ENCODE data around the gene CTNNBIP1. TPM values are rescaled to one million over a fixed set of nuclear protein-coding genes. Genes with fewer than 3 reads are reported as not detected.
A peak's percentile ranks its signal among the peaks of the same experiment; 100 is the strongest.

Gene CTNNBIP1
- total RNA-seq, 1 donor from 2014 or later: 27.6 TPM

DNA sequence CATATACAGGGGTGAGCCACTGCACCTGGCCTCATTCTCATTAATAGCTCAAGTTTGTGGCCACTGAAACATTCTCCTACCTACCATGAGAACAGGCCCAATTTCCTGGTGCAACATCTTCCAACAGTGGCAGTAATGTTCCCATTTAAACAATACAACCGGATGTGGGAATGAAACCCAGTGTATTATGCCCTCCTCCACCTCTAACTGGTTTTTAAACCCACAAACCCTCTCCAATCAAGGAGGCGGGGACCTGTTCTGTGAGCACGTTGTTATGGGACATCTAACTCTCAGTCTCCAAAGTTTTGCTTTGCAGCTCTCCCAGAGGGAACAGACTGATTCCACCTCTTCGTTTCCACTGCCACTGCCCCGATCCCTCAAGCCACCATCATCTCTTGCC, 2.6 kb downstream of the CTNNBIP1 start:
- DNase-seq (ENCODE audit: low spot score): no peak
- intact Hi-C loops (cut with DNase I): no loop called here
- ATAC-seq: no peak

DNA sequence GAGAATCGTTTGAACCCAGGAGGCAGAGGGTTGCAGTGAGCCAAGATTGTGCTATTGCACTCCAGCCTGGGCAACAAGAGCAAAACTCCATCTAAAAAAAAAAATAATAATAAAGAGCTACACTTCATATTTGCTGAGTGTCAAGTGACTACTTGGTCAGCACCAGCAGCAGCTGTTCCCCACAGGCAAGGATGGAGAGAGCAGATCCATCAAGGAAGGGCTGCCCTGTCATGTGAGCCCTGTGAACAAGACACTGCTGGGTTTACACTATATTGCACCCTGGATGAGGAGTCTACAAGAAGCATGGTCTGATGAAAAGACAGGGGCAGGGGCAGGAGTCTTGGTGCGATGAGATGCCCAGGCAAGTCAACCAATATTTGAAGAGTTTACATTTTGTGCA, 3.6 kb downstream of the CTNNBIP1 start:
- ATAC-seq (no peak), DNase-seq (ENCODE audit: low spot score) (no peak)
- intact Hi-C loops (cut with DNase I): no loop called here

DNA sequence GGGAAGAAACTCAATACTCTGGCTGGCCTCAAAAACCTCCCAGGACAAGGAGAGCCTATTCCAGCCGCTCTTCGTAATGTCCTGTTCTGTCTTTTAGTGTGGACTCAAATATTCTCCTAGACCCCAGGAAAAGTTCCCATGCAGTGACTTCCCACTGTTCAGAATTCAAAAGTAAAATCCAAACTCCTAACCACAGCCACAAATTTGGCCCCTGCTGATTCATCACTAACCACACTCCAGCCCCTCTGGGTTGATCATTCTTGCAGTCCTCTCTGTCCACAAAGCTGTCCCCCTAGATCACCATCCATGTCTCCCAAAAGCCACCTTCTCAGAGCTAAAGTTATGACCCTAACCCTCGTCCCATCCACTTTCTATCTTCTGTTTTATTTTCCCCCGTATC, 5.1 kb downstream of the CTNNBIP1 start:
- intact Hi-C loops (cut with DNase I): no loop called here
- DNase-seq (ENCODE audit: low spot score) (no peak), ATAC-seq (no peak)

DNA sequence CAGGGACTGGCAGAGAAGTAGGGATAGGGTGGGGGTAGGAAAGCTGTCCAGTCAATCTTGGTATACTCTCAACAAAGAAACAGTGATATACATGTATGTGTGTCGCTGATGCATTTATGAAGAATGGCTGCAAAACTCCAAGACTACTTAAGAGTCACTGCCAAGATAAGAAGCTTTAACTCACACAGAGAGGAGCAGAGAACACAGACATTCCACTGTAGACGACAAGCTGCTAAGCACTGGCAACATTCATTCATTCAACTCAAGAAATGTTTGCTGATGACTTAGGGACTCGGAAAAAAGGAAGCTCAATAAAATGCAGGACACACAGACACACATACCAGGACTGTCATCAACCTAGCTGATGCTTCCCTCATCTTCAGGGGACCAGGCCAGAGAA, 5.5 kb downstream of the CTNNBIP1 start:
- ATAC-seq (no peak), DNase-seq (ENCODE audit: low spot score) (no peak)
- intact Hi-C loops (cut with DNase I): no loop called here

DNA sequence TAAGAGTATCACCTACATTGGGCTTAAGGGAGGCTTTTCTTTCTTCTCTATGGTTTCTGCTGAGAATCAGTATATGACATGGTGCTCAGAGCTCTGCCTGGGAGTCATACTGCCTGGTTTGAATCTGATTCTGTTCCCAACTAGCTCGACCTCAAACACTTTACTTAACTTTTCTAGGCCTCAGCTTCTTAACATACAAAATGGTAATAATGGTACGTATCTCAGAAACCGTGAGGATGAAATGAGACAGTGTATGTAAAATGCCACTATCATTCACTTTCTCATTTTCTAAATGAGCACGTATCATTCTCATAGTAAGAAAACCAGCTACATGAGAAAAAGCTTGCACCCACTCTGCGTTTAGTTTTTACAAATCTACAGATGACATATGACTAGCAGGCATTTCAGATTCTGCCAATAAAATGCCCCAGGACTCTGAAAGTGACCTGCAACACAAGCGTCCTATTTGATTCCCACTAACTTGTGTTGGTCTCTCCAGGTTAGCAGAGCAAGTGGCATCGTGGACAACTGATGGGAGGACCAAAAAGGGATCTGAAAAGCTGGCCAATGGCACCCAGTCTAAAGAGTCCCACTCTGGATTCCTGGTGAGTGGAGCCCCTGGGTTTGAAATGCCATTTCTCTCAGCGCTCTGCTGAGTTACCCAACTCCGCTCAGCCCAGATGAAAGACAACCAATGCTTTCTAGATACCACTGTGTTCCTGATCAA, 6.1 kb downstream of the CTNNBIP1 start:
- DNase-seq (ENCODE audit: low spot score) (no peak), ATAC-seq (no peak)
- intact Hi-C loops (cut with DNase I): no loop called here

DNA sequence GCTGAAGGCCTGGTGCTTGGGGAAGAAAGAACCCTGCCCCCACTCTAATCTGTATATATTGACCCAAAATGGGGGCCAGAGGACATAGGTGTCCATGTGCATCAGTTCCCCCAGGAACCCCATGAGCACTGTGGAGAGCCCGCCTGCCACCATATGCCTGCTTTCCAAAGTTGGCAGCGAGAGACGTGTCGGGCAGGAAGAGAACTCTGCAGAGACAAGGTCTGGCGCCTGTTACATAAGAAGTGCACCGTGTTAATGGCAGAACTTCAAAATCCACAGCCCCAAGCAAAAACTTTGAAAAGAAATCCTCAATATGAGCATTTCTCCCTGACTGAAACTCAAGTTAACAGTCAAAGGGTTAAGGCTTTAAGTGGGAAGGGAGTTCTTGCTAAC, 8.0 kb downstream of the CTNNBIP1 start:
- intact Hi-C loops (cut with DNase I): no loop called here
- DNase-seq (ENCODE audit: low spot score) (no peak), ATAC-seq (no peak)

DNA sequence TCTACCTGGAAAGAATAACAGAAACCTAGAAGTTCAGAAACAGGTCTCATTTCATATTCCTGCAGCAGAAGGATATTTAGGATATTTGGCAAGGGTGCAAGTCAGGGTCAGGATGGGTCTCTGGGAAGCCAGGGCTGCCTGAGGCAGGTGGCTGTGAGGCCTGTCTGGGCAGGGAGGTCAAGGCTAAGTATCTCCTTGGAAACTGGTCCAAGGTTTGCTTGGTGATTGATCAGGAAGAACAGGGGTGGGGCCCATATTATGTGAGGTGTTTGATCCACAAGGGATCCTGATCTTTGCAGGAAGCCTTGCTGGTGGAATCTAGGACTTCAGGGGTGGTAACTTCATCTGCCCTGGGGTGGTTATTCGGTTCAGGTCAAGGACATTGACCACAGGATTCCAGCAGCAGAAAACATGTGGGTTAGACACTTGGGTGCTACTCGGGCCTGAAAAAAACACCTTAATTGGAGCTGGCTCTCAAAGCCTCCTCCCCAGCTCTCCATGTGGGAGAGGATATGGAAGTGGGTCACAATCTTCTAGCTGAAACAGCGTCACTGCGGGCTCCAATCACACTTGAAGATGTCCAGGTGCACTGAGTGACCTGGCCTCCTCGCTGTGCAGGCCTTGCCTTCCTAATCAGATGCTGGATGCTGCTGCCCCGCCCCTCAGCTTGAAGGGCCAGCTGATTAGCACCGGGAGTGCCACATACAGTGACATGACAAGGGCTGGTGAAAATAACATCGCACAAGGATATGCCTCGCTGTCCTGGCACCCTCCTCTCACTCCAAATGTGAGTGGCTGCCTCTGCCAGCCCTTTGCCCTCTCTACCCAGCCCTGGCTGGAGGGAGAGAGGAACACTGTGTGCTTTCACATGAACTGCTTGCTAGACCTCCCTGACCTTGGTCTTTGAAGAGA, 8.7 kb downstream of the CTNNBIP1 start:
- DNase-seq (ENCODE audit: low spot score) (no peak), ATAC-seq (peak; percentile 19)
- intact Hi-C loops (cut with DNase I): no loop called here

DNA sequence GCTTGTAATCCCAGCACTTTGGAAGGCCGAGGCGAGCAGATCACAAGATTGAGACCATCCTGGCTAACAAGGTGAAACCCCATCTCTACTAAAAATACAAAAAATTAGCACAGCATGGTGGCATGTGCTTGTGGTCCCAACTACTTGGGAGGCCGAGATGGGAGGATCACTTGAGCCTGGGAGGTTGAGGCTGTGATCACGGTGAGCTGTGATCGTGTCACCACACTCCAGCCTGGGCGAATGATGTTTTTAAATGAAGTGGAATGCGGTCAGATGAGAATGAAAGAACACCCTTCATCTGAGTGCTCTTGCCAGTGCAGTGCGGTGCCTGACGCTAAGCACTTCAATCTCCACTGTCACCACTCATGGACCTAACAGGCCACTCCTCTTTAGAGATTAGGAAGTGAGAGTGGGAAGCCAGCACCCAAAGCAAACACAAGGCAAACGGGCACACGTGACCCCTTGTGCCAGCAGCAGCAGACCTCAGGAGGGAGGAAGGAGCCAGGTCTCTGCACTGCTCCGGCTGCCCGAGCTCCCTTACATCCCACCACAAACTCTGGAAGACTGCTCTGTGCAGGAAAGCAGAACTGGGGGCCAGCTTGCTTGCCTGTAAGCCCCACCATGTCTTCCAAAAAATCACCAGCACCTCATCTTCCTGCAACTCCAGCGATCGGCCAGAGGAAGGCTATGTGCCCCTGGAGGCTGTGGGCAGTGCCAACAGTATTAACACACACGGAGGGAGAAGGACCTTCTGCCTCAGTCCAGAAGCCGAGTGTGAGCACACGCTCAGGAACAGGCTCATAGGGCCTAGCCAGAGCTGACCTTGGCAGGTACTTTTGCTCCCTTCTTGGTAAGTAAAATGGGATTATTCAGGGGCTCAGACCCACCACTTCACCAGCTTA, 9.7 kb downstream of the CTNNBIP1 start:
- intact Hi-C loops (cut with DNase I): no loop called here
- DNase-seq (ENCODE audit: low spot score): peak; percentile 67
- ATAC-seq: peak; percentile 87

DNA sequence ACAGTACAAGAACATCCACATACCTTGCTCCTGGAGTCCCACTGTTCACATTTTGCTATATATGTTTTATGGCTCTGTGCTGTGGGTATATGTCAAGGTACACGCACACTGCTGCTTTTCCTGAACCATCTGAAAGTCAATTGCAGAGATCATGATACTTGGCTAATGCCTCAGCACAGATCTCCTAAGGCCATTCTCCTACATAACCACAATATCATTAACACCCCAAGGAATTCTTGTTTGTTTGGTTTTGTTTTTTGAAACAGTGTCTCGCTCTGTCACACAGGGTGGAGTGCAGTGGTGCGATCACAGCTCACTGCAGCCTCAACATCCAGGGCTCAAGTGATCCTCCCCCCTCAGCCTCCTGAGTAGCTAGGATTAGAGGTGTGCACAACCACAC, 16.0 kb downstream of the CTNNBIP1 start:
- intact Hi-C loops (cut with DNase I): no loop called here
- DNase-seq (ENCODE audit: low spot score) (no peak), ATAC-seq (no peak)

DNA sequence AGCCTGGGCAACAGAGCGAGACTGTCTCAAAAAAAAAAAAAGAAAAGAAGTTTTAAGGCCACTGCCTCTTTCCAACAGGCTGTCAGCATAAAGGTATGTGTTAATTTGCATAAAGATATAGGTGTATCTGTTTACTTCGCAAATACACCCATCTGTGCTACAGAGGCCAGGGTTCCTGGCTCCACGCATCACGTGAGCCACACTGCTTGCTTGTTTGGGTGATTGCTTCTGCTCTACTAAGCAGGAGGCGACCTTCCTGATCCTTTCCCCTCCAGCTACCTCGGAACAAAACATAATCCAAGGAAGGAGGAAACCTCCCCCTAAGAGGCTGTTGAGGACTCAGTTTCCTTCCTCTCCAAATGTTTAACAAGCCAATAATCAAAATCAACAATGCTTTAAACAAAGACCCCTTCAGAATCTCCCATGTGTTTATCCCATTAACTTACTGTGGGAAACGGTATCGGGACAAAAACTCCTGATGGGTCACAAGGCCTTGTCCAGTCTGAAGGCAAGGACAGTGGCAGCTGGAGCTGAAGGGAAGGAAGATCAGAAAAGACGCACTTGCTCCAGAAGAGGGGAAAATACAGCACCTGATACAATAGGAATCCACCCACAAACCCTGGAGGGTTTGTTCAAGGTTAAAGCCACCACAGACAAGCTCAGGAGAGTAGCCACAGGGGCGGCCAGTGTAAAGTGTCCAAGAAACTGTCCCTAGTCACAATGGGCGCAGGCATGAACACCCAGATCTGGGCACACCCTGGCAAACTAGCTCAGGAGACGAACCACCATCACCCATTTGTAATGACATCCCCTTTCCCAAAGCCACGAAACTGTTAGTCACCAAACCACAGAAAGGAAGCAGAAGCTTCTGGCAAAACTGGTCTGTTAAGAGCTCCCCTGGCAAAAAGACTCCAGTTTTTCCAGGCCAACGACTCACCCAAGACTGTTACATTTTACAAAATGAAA, 17.2 kb downstream of the CTNNBIP1 start:
- intact Hi-C loops (cut with DNase I): no loop called here
- DNase-seq (ENCODE audit: low spot score) (no peak), ATAC-seq (peak; percentile 39)

DNA sequence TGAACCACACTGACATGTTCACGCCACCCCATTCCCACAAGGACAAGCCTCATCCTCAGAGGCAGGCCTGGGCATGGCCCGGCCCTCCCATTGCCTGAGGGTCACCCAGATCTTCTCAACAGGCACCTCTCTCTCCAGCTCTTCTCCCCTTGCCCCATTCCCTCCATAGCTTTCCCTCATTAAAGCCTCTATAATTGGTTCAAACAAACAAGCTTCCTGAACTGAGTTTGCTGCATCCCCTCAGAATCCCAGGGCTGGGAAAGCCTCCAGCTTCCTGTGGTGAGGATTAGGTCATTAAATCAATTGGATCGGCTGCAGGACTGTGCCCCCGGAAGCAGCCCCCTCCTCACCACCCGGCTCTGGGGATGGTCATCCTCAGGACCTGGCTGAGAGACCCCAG, 18.9 kb downstream of the CTNNBIP1 start:
- no peak for ATAC-seq
- no peak for DNase-seq (ENCODE audit: low spot score)
- intact Hi-C loops (cut with DNase I): no loop called here

DNA sequence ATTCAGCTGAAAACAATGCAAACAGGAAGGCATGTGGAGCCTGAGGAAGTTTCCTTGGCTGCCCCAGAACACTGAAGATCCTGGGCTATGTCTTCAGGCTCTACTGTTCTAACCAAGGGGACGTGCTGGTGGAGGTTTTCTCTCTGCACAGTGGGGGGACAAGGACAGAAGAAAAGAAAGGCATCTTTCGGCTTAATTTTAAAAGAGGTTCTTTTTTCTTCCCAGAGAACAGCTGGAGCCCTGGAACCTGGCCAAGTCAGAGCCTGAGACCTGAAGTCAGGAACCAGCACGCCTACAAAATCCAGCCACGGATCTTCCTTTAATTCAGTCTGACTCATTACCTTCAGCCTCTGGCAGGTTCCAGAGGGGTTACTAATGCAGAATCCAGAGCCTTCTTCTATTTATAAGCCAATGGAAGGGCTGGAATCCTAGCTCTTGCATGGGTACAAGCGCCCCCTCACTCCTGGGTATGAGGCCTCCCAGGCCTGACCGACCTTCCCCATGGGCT, 19.8 kb downstream of the CTNNBIP1 start:
- ATAC-seq (no peak), DNase-seq (ENCODE audit: low spot score) (no peak)
- intact Hi-C loops (cut with DNase I): no loop called here

DNA sequence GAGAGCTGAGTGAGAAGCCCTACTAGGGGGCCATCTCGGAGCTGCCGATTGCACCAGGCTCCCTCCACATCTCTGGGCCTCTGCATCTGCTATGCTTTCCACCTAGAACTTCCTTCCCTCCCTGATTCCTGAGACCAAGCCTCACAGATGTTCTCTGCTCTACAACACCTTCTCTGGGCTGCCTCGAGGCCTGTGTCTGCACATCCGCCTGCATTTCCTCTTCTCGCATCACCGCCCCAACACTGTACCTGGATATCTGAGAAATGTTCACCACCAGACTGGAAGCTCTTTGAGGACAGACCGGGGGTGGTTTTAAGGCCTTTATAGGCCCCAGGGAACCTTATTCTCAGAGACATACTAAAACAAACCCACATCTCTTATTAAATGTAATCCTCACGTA, 20.7 kb downstream of the CTNNBIP1 start:
- ATAC-seq: no peak
- intact Hi-C loops (cut with DNase I): no loop called here
- no peak for DNase-seq (ENCODE audit: low spot score)

DNA sequence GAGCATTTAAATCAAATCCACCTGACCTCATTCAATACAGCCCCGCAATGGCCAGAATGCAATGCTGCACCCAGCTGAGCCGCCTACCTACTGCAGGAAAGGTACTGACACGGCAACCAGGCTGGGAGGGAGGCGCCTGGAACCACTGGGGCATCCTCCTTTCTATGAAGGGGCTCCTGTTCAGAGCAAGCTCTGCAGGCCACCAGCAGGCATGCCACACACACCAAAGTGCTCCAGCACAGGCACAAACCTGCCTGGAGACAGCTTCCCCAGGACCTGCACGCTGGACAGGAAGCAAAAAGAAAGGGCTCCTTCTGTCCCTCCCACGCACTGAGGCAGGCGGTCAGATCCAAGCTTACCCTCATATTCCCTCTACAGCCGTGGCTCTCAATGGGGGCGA, 21.2 kb downstream of the CTNNBIP1 start:
- ATAC-seq (no peak), DNase-seq (ENCODE audit: low spot score) (no peak)
- intact Hi-C loops (cut with DNase I): no loop called here

DNA sequence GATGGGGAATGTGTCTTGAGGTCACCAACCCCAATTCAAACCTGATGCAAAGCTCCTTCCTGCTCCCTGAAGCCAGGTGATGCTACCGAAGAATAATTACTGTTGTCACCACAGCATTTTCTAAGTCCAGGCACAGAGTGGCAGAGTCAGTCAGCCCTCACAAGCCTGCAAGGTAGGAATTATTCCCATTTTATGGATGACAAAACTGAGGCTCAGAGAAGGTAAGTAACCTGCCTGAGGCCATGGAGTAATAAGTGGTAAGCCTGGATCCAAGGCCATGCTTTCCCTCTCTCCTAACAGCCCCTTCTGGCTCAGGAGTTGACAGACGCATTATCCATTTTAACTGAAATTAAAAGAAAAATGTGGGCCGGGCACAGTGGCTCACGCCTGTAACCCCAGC, 23.0 kb downstream of the CTNNBIP1 start:
- no peak for ATAC-seq

DNA sequence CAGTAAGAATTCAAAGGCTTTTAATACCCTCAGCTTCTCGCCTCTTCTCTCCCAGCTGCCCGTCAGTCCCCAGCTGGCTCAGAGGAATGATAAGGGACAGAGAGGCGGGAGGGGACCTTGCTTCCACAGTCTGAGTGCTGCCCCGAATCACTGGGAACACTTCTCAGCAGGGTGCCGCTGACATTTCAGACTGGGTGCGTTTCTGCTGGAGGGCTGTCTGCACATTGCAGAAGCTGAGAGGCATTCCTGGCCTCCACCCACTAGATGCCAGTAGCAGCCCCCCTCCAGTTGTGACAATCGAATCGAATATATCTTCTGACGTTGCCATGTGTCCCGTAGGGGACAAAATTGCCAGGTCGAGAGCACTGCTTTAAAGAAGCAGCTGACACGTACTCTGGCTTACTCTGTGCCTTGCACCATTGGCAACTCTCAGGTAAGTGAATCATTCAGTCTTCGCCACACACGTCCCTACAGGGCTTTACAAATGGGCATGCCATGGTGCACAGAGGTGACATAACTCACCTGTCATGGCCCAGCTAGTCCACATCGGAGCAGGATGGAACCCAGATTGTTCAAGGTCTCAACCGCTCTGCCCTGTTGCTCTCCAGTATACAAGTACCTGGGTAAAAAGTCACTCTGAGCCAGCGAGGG, 23.9 kb downstream of the CTNNBIP1 start:
- intact Hi-C loops (cut with DNase I): no loop called here
- ATAC-seq: no peak
- DNase-seq (ENCODE audit: low spot score): no peak

More for the DNA sequence above, 23.0 kb downstream of the CTNNBIP1 start:
- DNase-seq (ENCODE audit: low spot score): no peak
- intact Hi-C loops (cut with DNase I): no loop called here

DNA sequence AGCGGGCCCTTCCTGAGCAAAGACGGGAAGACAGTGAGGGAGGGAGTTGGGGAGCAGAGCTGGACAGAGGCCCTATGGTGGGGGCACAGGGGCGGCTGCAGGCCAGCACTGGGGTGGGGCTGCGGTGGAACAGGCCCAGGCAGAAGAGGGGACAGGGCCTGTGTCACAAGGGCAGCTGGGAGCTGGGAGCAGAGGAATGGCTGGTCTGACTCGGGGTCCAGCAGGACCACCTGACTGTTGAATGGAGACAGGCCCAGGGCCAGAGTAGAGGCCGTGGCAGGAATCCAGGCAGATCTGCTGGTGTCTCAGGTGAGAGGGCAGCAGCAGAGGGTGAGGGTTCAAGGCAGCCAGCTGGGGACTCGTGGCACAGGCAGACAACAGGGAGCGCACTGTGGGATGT, 25.3 kb downstream of the CTNNBIP1 start:
- intact Hi-C loops (cut with DNase I): no loop called here
- ATAC-seq (no peak), DNase-seq (ENCODE audit: low spot score) (no peak)

Measured in sciatic nerve (tissue), 2 donors.